GM23338 (cell line): ENCODE data around the gene GPR139.

ENCODE experiments used
- CREB1 ChIP-seq: fragments of 250-450 bp; sonication (Bioruptor Pico); IDR thresholded peaks from 2 replicates; pipeline ENCODE4 v1.5.0; 2020; ENCODE audit warnings: low read depth, mild to moderate bottlenecking, moderate library complexity
- CTCF ChIP-seq, 2 experiments: fragments of 200-600 bp in 1 of 2; sonication (generic) in 1 of 2; conservative IDR thresholded peaks; 2 replicates each; pipeline versions ENCODE4 v1.5.1 to v1.6.1; 2016 to 2017; ENCODE audit warnings: antibody characterized with exemption in 2 of 2, low read depth in 2 of 2, mild to moderate bottlenecking in 2 of 2, moderate library complexity in 1 of 2
- EZH2 ChIP-seq: fragments of 200-600 bp; sonication (generic); IDR thresholded peaks from one replicate; pipeline ENCODE4 v1.8.0; 2017; ENCODE audit warnings: antibody characterized with exemption, mild to moderate bottlenecking, low read depth; ENCODE audit not compliant: unreplicated experiment
- EZH2phosphoT487 ChIP-seq: fragments of 200-600 bp; sonication (generic); IDR thresholded peaks from one replicate; pipeline ENCODE4 v1.8.1; 2018; ENCODE audit warnings: antibody characterized with exemption; ENCODE audit not compliant: unreplicated experiment
- JUNB ChIP-seq: IDR thresholded peaks from one replicate; pipeline ENCODE4 v1.6.1; 2016; ENCODE audit warnings: antibody characterized with exemption; ENCODE audit not compliant: unreplicated experiment
- POLR2AphosphoS5 ChIP-seq: IDR thresholded peaks from 2 replicates; pipeline ENCODE4 v1.6.1; 2016; ENCODE audit warnings: antibody characterized with exemption, low read depth
- REST ChIP-seq: IDR thresholded peaks from one replicate; pipeline ENCODE4 v1.6.1; 2018; ENCODE audit warnings: antibody characterized with exemption; ENCODE audit not compliant: unreplicated experiment
- ZNF114 ChIP-seq: fragments of 250-450 bp; sonication (Bioruptor Pico); IDR thresholded peaks from 2 replicates; pipeline ENCODE4 v1.5.0; 2020; ENCODE audit warnings: mild to moderate bottlenecking, moderate library complexity
- ZNF331 ChIP-seq: fragments of 250-450 bp; sonication (Bioruptor Pico); IDR thresholded peaks from 2 replicates; pipeline ENCODE4 v1.5.0; 2020; ENCODE audit warnings: low read depth, mild to moderate bottlenecking, moderate library complexity

- TF ChIP-seq CREB1 (CRISPR knock-in tag) (no peak), POLR2AphosphoS5 (no peak), JUNB (no peak), CTCF (conservative IDR thresholded peaks at IDR 0.05; ENCODE audit: low read depth in 2 of 2) (no peak), ZNF331 (CRISPR knock-in tag) (no peak), EZH2phosphoT487 (no peak), EZH2 (no peak), ZNF114 (CRISPR knock-in tag) (no peak), REST (no peak)
Measured at GRCh38 chr16:20064931-20065330, 8.8 kb downstream of the GPR139 start.
